Upper lobe of right lung (tissue), 1 donor: ENCODE measurements around the gene OSCP1. TPM values are rescaled to one million over a fixed set of nuclear protein-coding genes. Genes with fewer than 3 reads are reported as not detected.

Experiments
- ATAC-seq: fragments of 200-7000 bp; cut with Tn5 transposase; one replicate; pipeline ENCODE4 v1.9.1; 2020; ENCODE audit warnings: mild to moderate bottlenecking, moderate library complexity
- DNase-seq: peaks from one replicate; pipeline ENCODE4 v3.0.0-alpha.2; 2020
- H3K27ac ChIP-seq: fragments of 200-600 bp; one replicate; pipeline ENCODE4 v1.8.0; 2022
- H3K27me3 ChIP-seq: fragments of 200-600 bp; one replicate; pipeline ENCODE4 v1.8.0; 2022; ENCODE audit warnings: mild to moderate bottlenecking
- H3K36me3 ChIP-seq: fragments of 200-600 bp; one replicate; pipeline ENCODE4 v1.8.0; 2022
- H3K4me1 ChIP-seq: fragments of 200-600 bp; one replicate; pipeline ENCODE4 v1.8.0; 2022
- H3K4me3 ChIP-seq: fragments of 200-600 bp; one replicate; pipeline ENCODE4 v1.8.0; 2022; ENCODE audit warnings: mild to moderate bottlenecking
- H3K9me3 ChIP-seq: fragments of 200-600 bp; one replicate; pipeline ENCODE4 v1.8.0; 2022
- intact Hi-C: fragments of 100-400 bp; cut with DNase I; formaldehyde crosslinking; loops from one replicate; pipeline ENCODE4 v1.11.0; 2022
- total RNA-seq: library from RNA; stranded (reverse); fragmentation: NEBNext Ultra II Directional; extraction: Animal tissue kit (Norgen Biotek cat#: 25700); gene quantifications from one replicate; pipeline ENCODE4 v1.2.1, GENCODE V29; 2021
- TF ChIP-seq, protein P1 (sequence below): fragments of 200-600 bp; IDR thresholded peaks from one replicate; pipeline ENCODE4 v1.8.0; 2022; ENCODE audit warnings: antibody characterized with exemption
- donor health status: DM: no; HTN: yes; CAD: no; lungs with severe emphysema.

OSCP1 gene
- total RNA-seq, 1 donor from 2014 or later, result 8.2 TPM

DNA sequence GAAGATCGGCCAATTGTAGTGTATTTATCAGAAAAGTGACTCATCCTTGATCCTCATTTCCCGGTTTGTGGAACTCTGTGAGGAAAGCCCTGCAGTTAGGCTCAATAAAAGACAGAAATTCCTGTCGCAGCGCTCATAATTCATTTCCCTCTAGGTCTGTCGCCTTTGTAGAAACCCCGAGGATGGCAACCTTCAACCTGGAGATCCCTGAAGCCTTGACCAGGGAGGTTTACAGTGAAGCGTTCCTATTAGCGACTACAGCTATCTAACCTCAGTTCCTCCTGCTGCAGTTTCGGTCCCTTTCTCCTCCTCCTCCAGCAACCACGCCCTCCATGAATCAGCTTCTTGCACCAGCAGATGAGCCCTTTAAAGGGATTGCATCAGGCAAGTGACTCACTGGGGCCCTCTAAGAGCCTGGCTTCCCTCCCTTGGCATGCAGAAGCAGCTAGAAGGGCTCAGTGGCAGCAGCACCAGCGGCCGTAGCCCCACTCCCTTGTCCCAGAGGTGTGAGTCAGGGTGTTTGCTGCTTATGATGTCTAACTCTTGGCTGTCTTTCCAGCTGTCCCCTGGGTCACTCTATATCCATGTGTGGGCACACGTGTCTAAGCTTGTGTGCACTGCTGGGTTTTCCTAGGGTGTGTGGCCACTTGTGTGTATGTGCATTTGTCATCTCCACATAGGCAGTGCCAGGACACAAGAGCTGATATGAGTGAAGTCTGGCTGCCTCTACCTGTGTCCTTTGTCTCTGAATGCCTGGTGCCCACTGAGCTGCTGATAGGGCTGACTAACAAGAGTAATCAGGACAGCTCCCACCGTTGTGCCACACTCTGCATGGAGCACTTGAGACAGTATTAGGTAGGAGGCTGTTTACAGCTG lies 63.7 kb downstream of the OSCP1 start:
- intact Hi-C loops, result no loop called here
- Histone ChIP-seq H3K27ac (peak overlapping the region; percentile 99), H3K36me3 (peaks cover 15% of the 10 kb centered on the region), H3K4me1 (peaks cover 47% of the 10 kb centered on the region), H3K9me3 (no peaks in the 10 kb centered on the region), H3K27me3 (no peaks in the 10 kb centered on the region), H3K4me3 (peak overlapping the region; percentile 94)
- TF ChIP-seq, protein P1, sequence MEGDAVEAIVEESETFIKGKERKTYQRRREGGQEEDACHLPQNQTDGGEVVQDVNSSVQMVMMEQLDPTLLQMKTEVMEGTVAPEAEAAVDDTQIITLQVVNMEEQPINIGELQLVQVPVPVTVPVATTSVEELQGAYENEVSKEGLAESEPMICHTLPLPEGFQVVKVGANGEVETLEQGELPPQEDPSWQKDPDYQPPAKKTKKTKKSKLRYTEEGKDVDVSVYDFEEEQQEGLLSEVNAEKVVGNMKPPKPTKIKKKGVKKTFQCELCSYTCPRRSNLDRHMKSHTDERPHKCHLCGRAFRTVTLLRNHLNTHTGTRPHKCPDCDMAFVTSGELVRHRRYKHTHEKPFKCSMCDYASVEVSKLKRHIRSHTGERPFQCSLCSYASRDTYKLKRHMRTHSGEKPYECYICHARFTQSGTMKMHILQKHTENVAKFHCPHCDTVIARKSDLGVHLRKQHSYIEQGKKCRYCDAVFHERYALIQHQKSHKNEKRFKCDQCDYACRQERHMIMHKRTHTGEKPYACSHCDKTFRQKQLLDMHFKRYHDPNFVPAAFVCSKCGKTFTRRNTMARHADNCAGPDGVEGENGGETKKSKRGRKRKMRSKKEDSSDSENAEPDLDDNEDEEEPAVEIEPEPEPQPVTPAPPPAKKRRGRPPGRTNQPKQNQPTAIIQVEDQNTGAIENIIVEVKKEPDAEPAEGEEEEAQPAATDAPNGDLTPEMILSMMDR, result no peak
- DNase-seq, result peak; percentile 92
- peak; percentile 80 for ATAC-seq

DNA sequence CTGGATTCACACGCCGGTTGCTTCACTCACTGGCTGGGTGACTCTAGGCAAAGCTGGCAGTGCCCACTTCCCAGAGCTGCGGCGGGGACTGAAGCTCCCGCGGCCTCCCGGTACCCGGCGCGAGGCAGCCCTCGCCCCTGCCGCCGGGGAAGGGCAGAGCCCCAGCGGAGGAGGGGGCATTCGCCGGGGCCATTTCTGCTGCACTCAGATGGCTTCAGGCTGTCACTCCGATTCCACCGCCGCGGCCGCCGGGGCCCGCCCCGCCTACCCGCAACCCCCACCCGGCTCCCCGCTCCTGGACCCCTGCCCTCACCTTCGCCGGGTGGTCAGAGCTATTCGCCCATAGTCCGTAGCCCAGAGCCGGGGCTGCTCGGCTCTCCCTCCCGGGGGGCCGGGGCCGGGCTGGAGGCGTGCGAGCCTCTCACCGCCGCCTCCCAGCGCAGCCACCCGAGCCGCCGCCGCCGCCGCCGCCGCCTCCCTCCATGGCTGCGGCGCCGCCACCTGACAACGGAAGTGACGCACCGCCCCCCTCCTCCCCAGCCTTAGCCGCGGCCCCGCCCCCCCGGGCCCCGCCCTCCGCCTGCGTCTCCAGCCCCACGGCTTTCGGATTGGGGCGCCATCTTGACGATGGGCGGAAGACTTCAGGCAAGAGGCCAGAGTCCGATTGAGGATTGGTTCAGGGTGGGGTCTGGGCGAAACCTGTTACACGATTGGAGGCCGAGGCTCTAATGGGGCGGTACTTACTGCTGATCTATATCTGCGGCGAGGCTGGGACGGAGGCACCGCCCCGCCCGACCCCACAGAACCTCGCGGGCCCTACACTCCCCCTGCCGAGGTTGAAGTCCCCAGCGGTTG lies 64.6 kb downstream of the OSCP1 start, which contains the start of gene STK40:
TSS of gene STK40 (minus strand) at position 515 of the 855 bp plus-strand sequence. CDS start 24,592 bp downstream, outside the sequence.
- intact Hi-C loops, result no loop called here
- DNase-seq (peak; percentile 98), ATAC-seq (peak; percentile 93)
- TF ChIP-seq, protein P1, result no peak
- Histone ChIP-seq H3K4me1 (peaks cover 52% of the 10 kb centered on the region), H3K27ac (peak within 1 kb of the TSS; percentile 99), H3K9me3 (no peaks in the 10 kb centered on the region), H3K36me3 (peaks cover 7% of the 10 kb centered on the region), H3K27me3 (no peaks in the 10 kb centered on the region), H3K4me3 (peak within 1 kb of the TSS; percentile 94)

DNA sequence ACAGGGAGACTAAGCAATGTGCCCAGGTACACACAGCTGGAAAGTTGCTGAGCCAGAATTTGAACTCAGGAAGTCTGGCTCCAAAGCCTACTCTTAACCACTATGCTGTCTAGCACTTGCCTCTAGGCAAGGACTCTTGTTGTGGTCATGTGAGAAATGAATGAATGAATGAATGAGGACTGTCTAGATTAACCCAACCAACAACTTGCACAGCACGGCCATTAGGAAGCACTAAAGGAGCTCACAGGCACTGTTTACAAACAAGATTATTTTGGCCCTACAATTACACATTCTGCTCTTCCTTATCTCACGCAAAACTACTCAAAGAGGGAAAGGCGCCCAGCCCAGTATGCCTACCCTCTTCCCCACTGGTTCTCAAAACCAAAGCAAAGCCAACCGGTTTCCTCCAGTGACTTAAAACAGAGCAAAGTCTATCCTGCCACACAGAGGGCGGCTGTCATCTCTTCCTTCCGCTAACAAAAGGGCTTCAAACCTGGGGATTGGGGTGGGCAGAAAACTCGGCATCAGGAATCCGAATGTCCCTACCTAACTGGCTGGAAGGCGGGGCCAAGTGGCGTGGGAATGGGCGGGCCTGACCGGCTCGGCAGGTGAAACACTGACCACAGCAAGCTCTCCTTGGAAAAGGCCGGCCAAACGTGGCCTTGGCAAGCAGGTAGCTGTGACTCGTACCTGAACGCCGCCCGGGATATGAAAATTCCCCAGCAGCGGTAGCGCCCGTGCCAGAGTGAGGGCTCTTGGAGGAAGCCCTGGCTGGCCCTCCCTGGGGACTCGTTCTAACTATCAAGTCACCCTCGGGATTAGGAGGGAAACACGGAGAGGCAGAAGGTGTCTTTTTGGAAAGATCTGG lies 65.5 kb downstream of the OSCP1 start:
- peak overlapping the region; percentile 99 for H3K27ac ChIP-seq
- H3K36me3 ChIP-seq, result no peaks in the 10 kb centered on the region
- no peaks in the 10 kb centered on the region for H3K27me3 ChIP-seq
- no peaks in the 10 kb centered on the region for H3K9me3 ChIP-seq
- intact Hi-C loops, result no loop called here
- TF ChIP-seq, protein P1, result no peak
- peak; percentile 15 for ATAC-seq
- peak overlapping the region; percentile 94 for H3K4me3 ChIP-seq
- H3K4me1 ChIP-seq, result peaks cover 58% of the 10 kb centered on the region
- peak; percentile 91 for DNase-seq

DNA sequence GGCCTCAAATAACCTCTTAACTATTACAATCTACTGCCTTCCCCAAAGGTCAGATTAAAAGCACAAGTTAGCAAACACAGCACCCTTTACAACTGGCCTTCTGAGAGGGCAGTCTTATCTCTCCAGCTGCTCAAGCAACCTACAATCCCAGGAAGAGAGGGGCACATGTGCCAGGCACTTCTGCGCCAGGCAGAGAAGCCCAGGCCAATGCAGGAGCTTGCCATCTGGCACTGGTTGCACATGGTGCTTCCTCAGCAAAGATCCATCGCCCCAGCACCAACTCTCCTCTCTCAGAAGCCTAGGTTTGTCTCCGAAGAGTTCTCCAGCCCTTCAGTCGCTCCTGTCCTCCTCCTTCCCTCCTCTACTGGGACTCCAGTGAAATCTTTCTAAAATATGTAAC lies 67.0 kb downstream of the OSCP1 start:
- TF ChIP-seq, protein P1, result no peak
- H3K4me3 ChIP-seq, result no peak overlapping the region
- H3K4me1 ChIP-seq, result peaks cover 61% of the 10 kb centered on the region
- intact Hi-C loops, result no loop called here
- DNase-seq (no peak), ATAC-seq (no peak)
- no peaks in the 10 kb centered on the region for H3K27me3 ChIP-seq
- no peak overlapping the region for H3K27ac ChIP-seq
- no peaks in the 10 kb centered on the region for H3K9me3 ChIP-seq
- H3K36me3 ChIP-seq, result no peaks in the 10 kb centered on the region

DNA sequence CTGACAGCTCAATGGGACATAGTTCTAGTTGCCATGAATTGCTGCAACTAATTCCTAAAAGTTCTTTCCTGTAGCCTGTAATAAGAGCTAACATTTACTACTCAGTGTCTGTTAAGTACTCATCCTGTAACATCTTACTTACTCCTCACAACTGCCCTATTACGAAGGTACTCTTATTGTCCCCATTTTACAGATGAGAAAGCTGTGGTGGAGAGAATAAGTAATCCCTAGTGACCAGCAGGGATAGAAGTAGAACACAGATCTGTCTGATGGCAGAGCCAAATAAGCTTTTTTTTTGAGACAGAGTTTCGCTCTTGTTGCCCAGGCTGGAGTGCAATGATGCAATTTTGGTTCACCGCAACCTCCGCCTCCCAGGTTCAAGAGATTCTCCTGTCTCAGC lies 67.6 kb downstream of the OSCP1 start:
- H3K4me1 ChIP-seq, result peaks cover 62% of the 10 kb centered on the region
- no peaks in the 10 kb centered on the region for H3K36me3 ChIP-seq
- ATAC-seq (no peak), DNase-seq (no peak)
- H3K27me3 ChIP-seq, result no peaks in the 10 kb centered on the region
- no peaks in the 10 kb centered on the region for H3K9me3 ChIP-seq
- intact Hi-C loops, result no loop called here
- H3K27ac ChIP-seq, result no peak overlapping the region
- H3K4me3 ChIP-seq, result no peak overlapping the region
- TF ChIP-seq, protein P1, result no peak
